GM18526 (cell line): ENCODE results near the gene MYO1D.

ENCODE experiments used
- POLR2A ChIP-seq: IDR thresholded peaks from 3 replicates; pipeline ENCODE4 v1.6.1; 2011; ENCODE audit not compliant: insufficient read length; ENCODE audit errors: extremely low read depth

The MYO1D gene

DNA sequence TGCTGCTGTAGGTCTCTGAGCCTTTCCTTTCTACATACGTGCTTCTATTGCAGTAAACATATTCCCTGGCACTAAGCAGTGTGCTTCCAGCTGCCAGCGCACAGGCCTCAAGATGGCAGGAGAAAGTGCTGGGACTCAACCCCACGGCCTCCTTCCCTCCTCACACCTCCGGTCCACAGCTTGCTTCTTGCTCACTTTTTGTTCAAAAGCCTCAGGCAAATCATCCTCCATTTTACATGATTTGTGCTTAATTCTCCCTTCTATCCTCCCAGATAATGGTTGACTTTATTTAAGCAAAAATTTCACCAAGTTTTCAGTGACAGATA lies 384.7 kb downstream of the MYO1D start:
- no peak for TF ChIP-seq POLR2A

DNA sequence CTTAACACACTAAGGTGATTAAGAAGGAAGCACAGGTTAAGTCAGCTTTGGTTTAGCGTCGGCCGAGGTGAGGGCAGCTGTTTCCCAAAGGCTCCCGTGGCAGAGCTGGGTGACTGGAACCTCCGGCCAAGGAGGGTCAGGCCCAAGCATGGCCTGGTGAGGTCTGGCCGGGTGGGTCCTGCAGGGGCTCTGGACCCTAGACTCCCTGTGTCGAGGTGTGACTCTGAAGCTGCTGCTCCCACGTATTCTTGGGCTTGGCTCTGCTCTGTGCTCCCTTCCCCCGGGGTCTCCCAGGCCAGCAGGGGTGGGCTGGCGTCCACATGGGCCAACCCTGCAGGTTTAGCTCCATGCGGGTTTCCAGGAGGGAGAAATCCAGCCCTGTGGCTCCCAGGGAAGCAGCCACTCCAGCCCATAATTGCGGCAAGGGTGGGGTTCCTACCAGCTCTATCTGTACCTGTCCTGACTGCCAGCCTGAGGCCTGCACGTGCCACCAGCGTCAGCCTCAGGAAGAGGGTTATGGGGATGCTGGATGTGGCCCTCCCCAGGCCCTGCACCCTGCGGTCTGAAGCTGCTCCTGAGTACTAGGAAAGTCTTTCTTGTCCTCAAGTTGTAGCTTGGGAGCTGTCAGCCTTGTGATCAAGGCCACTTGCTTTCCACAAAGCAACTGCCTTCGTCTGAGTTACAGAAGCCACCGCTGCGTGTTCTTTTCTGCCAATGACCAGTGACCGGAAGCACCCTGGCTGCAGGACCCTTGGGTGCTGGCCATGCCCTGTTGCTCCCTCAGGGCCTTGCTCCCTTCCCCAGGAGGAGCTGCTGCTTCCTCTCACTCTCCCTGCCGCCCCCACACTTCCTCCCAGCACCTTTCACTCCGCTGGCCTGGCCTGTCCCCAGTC lies 385.3 kb downstream of the MYO1D start:
- no peak for TF ChIP-seq POLR2A

DNA sequence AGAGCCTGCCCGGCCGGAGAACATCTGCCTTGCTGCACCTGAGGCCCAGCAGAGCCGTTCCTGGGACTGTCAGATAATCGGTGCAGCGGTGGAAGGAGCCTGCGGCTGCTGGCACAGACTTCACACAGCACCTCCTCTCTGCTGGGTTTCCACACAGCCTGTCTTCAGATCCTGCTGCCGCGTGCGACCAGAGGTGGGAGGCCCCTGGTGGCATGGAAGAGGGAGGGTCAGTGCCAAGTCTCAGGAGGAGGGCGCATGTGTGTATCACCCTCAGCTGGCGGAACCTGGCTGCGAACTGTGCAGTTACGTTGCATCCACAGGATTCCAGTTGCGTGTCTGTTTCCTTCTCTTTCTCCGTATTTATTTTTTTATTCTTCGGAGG lies 386.8 kb downstream of the MYO1D start:
- no peak for TF ChIP-seq POLR2A

DNA sequence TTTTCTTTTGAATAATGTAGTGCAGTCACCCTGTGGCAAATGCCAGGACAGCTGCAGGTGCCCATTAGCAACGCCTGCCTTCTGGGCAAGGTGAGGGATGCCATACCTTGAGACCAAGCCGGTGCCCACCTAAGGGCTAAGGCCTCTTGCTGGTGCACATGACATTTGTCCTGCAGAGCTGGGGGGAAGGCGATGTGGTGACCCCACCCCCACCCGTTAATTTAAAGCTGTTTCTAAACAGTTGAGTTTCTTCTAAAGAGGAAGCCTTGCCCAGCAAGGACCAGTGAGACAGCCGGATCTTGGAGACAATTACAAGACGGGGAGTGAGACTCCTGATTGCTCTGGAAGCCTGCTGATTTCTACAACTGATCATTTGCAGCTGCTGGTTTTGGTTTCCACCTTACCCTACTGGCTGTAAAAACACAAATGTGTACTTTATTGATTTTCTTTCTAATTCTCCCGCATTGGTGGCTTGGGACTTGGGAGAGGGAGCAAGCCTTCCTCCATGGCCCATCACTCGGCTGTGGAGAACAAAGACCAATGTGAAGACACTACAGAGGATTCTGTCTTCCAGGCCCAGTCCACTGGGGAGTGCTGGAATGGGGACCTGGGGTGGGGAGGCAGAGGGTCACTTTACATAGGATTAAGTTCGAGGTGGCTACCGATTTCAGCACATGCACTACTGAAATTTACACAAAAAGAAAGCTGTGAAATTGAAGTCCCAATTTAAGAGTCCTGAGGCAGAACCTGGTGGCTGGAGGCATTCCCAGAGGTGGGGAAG lies 387.4 kb downstream of the MYO1D start:
- no peak for TF ChIP-seq POLR2A

DNA sequence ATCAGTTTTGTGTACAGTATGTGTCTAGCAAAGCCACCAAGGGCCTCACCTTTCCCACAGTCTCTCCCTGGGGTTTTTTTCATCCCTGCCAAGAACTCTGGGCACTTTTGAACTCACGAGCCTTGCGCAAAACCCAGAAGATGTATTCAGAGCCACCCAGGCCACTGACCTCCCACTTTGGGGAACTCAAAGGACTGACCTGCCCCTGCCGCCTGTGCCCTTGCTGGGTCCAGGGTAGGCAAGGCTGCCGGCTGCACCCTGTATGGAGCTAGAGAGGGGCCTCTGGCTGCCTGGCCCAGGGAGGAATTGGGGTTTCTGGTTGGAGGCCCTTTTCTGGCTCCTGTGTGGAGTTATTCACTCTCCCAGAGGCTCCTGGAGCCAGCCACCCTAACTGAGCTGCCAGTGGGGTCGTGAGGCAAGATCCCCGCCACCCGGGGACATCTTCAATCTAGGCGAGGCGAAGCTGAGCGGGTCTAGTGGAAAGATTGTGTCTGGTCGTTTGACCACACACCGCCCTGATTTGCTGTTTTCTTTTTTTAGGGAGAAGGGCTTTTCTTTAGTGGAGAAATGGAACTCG lies 388.2 kb downstream of the MYO1D start:
- TF ChIP-seq POLR2A = no peak

DNA sequence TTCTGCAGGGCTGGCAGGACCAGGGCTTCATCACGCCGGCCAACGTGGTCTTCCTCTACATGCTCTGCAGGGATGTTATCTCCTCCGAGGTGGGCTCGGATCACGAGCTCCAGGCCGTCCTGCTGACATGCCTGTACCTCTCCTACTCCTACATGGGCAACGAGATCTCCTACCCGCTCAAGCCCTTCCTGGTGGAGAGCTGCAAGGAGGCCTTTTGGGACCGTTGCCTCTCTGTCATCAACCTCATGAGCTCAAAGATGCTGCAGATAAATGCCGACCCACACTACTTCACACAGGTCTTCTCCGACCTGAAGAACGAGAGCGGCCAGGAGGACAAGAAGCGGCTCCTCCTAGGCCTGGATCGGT lies 388.8 kb downstream of the MYO1D start:
- TF ChIP-seq POLR2A = no peak

DNA sequence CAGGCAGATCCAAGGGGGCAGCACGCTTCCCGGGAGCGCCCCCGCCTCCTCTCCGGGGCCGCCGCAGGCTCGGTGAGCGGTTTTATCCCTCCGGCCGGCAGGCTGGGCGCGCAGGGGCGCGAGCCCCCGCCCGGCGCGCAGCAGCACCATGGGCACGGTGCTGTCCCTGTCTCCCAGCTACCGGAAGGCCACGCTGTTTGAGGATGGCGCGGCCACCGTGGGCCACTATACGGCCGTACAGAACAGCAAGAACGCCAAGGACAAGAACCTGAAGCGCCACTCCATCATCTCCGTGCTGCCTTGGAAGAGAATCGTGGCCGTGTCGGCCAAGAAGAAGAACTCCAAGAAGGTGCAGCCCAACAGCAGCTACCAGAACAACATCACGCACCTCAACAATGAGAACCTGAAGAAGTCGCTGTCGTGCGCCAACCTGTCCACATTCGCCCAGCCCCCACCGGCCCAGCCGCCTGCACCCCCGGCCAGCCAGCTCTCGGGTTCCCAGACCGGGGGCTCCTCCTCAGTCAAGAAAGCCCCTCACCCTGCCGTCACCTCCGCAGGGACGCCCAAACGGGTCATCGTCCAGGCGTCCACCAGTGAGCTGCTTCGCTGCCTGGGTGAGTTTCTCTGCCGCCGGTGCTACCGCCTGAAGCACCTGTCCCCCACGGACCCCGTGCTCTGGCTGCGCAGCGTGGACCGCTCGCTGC lies 389.3 kb downstream of the MYO1D start:
- no peak for TF ChIP-seq POLR2A

DNA sequence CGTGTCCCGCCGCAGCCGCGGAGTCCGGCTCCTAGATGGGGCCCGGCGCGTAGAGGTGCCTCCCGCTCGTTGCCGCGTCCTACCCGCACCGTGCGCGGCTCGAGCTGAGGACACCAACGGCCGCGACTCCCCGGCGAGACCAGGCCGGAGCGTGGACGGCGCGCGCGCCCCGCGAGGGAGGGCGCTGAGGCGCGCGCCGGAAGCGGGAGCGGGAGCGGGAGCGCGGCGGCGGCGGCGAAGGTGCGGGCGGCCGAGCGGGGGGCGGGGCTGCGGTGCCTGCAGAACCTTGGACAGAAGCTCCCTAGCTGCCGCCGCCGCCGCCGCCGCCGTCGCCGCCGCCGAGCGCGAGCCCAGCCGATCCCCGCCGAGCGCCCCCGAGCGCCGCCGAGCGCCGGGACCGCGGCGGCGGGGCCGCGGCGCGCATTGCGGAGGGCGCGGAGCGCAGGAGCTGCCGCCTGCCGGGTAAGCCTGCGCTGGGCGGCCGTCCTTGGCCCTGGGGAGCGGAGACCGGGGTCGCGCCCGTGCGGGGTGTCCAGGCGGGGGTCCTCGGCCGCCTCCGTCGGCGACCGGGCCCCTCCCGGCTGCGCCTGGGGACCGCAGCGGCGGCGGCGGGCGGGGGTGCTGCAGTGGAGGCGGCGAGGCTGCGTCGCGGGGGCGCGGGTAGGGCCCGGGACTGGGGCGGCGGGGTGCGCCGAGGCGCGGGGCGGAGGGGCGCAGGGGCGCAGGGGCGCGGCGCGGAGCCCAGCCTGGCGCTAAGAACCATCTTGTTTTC lies 390.0 kb downstream of the MYO1D start, which contains the start of gene CDK5R1:
CDK5R1 (plus strand) TSS at position 293 of the 772 bp plus-strand sequence. CDS start 628 bp downstream, outside the sequence.
- peak; percentile 12 for TF ChIP-seq POLR2A

DNA sequence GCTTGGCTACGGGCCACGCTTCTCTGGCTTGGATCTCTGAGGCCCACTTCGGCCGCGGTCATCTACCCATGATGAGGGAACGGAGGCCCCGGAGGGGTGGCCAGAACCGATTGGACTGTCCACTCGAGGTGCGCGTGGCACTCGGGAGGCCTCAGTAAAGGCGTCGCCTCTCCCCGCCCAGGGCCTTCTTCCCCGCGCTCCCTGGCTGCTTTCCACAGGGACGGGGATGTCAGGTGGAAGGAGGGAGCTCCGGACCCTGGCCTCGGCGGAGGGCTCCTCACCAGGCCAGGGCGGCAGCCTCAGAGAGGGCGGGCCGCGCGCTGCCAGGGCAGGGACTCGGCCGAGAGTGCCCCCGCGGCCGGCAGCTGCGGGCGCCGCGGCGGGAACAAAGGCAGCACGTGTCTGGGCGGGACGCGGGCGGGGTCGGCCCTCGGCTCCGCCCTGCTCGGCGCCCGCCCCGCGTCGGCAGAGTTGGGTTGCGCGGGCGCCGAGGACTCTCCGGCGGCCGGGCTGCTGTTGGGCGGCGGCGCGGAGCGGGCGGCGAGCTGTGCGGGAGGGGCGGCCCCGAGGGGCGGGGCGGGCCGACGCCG lies 390.7 kb downstream of the MYO1D start:
- no peak for TF ChIP-seq POLR2A

DNA sequence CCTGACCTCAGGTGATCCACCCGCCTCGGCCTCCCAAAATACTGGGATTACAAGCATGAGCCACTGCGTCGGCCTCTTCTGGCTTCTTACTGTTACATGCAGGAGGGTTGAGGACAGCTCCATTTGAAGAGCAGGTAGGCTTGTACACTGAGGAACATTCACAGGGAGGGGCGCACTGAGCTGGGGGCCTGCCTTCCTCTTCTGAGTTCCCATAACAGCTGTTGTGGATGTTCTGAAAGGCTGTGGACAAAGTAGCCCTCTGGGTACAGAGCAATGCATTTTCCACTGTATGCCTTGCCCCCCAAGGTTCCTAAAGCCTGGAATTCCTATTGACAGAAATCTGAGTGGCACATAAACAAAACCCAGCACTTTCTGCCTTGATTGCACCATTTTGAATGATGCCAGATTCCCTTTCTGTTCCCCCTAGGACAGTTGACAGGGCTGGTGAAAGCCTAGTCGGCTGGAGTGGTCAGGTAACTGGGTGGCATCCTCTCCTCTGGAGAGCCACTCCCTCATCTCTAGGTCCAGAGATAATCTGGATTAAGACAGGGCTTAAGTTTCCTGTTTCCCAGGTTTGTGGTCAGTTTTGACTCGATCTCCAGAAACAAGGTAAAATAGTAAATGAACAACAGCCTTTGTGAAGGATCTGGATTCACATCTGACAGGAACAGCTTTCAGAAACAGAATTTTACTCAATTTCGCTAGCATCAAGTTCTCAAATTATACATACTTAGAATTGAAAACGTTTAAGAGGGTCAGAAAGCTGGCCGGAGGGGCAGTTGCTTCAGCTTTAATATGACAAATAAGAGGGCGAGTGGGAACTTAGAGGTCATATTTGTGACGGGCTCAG lies 391.4 kb downstream of the MYO1D start:
- no peak for TF ChIP-seq POLR2A

DNA sequence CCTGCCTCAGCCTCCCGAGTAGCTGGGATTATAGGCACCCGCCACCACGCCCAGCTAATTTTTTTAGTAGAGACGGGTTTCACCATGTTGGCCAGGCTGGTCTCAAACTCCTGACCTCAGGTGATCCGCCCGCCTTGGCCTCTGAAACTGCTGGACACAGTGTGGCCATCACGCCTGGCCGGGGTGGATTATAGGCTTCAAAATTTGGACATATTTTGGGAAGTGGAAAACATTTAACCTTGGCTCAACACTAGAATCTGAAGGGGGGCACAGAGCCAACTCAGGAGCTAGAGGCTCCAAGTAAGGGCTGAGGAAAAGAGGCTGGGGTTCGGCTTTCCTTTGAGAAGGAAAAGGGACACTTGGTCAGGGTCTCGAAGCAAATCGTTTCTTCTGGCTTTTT lies 392.3 kb downstream of the MYO1D start:
- no peak for TF ChIP-seq POLR2A

DNA sequence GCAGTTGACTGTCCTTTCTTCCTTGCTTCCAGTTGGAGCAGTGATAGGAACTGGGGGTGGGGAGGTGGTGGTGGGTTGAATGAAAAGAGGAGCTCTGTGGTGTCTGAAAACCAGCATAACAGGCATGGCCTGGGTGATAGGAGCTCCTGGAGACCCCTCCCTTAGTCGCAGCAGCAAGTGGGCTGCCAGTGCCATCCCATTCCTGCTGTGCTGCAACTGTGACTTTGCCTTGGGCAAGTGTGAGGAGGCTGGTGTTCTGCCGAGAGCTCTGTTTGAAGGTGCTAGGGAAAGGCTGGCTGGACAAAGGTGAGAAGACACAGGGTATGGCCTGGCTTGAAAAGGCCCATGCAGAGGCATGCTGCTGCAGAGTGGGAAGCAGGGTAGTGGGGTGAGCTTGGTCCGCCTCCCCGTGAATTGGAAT lies 392.9 kb downstream of the MYO1D start:
- no peak for TF ChIP-seq POLR2A

DNA sequence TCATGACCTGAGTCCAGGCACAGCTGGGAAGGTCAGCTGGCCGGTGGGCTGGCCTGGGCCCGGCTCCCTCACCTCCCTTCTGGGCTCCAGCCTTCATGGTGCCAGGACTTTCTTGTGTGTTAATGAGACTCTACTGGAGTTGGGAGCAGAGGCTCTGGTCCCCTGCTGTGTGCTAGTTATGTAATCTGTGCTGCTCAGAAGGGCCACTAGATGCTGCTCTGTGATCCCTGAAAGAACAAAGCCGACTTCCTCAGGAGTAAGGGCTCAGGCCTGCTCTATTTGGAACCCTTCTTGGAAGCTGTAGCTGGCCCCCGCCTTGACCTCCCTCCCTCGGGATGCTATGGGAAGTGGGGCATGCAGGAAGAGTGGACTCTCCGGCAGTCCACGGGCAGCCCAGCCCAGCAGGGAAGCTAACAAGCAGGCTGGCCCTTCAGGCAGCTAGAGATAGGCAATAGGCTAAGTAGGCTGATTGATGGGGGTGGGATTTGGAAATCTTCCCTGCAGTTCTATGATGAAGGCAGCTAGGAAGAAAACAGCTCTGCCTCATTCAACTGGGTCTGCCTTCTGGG lies 393.4 kb downstream of the MYO1D start:
- no peak for TF ChIP-seq POLR2A

DNA sequence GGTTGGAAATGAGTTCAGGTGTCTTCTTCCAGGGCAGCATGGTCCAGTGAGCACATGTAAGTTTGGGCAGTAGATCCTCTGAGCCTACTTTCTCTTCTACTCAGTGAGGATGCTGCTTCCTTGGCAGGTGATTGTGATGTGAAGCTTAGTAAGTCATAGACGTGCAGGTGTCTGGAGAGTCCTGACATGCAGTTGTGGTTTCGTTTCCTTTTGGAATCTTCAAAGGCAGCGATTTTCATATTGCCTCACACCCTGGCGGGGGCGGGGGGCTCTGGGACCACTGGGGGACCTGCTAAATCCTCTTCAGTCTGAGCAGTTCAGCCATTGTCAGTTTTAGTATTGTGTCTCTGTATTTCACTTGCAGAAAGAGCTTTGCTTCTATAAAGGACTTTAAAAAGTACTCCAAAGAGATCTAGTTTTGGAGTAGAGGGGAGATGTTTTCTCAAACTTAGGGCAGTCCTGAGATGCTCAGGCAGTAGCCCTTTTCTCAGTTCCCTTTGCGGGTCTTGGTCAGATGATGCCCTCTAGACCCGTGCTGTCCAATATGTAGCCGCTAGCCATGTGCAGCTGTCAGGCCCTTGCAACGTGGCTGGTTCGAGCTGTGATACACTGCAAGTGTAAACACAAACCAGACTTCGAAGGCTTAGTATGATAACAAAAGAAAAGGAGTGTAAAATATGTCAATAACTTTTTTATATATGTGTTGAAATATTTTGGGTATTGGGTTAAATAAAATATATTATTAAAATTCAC lies 394.2 kb downstream of the MYO1D start:
- TF ChIP-seq POLR2A = no peak
